GM15510 (cell line): ENCODE measurements around the gene SLC22A1.

Experiments used
- POLR2A ChIP-seq: IDR thresholded peaks from 3 replicates; pipeline ENCODE4 v1.6.1; 2011; ENCODE audit warnings: borderline replicate concordance; ENCODE audit not compliant: insufficient read length; ENCODE audit errors: extremely low read depth

Gene SLC22A1

DNA sequence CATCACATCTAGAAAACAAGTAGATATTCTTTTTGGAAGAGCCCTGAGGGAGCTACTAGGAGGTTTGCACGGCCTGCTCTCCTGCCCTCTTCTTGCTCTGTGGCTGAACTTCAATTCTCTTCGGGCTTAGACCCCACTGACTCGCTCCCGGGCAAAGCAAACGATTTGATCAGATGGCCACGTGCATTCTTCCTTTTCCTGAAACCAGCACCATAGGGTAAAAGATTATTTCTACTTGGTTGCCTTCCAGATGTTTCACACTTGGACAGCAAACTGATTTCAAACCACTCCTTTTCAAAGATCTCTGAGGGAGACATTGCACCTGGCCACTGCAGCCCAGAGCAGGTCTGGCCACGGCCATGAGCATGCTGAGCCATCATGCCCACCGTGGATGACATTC is at the start of gene SLC22A1:
TSS of gene SLC22A1 (plus strand) at position 258 of the 400 bp plus-strand sequence. CDS start at position 379, 121 bp downstream.
- TF ChIP-seq POLR2A, result no peak

DNA sequence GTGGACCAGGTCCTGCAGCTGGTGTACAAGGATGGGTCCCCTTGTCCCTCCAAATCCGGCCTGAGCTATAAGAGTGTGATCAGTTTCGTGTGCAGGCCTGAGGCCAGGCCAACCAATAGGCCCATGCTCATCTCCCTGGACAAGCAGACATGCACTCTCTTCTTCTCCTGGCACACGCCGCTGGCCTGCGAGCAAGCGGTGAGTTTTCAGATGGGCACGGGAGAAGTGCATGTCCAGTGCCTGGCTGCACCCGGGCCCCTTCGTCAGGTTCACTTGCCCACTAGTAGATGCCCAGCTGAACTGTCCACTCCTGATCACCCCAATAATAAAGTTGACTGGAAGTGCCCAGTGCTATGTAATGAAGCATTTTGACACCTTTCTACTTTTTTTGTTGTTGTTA is 48.3 kb upstream of the SLC22A1 start:
- no peak for TF ChIP-seq POLR2A

DNA sequence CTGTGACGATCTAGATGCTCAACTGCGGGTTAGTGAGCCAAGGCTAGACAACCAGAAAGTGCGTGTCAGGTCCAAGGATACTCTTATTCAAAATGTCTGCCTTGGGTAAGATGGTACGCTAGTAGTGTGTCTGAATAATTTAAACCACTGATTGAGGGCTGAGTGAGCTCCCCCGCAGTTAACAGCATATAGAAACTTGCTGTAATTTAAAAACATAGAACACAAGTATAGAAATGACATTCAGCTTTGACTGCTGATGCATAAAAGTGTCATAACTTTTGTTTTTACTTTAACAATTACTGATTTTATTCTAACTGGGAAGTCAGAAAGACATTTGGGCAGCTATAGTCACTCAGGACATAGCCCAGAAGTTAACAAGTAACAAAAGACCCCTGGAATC is 45.6 kb upstream of the SLC22A1 start:
- TF ChIP-seq POLR2A, result no peak

DNA sequence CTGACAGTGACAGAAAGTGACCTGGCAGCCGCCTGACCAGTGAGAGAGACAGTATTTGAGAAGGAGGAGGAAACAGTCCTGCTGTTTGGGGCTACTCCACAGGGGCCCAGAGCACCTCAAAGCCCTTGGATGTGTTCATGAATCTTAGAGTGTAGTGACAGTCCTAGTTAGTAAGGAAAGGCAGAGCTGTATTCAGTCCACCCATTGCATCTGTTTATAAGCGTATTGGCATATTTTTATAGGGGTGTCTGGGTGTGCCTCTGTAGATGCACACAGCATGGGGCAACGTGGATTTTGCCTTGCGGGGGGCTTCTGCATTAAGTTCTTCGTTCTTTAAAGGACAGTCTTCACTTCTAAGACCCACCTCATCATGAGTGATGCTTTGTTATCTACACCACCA is 44.6 kb upstream of the SLC22A1 start:
- no peak for TF ChIP-seq POLR2A

DNA sequence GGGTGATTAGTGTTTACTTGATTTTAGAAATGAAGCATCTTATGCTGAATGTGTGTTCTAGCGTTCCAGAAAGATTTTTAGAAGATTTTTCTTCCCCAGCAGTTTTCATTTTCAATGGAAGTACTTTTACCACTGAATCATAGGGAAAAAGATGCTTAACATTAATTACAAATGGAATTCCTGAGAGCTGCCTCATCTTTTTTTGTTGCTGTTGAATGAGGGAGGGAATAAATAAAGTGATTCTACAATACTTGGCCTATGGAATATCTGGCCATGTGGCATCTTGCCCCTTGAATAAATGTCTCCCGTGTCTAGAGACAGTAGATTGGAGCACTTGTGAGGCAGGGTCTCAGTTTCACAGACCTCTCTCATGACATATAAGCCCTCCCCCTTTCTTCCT is 44.1 kb upstream of the SLC22A1 start:
- no peak for TF ChIP-seq POLR2A

DNA sequence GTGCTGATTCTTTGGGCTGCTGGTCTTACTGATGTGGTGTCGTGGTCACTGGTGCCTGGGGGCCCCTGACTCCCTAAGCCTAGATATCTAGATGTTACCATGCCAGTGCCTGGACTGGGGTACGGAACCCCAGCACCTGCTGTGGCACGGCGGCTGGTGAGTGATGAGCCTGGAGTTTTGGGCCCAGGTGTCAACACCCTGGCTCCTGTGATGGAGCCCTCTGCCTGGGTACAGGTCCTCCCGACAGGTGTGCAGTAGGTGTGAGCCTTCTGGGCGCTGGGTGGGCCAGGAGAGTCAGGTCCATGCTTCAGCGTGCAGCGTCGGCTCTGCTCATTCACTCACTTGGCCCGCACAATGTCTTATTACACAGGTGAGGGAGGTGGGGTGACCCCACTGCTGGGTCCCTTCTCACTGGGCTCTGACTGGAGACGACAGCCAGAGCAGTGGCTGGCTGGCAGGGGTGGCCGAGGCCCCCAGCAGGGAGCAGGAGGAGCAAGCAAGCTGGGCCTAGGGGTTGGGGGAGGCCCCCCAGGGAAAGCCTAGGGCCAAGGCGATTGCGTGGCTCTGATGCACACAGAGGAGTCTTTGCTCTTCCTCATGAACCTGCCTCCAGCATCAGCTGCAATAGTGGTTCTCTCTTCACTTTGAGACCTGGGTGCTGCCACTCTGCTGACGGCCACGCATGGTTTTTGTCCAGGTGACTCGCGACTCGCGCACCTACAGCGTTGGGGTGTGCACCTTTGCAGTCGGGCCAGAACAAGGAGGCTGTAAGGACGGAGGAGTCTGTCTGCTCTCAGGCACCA is 42.5 kb upstream of the SLC22A1 start:
- TF ChIP-seq POLR2A, result no peak

DNA sequence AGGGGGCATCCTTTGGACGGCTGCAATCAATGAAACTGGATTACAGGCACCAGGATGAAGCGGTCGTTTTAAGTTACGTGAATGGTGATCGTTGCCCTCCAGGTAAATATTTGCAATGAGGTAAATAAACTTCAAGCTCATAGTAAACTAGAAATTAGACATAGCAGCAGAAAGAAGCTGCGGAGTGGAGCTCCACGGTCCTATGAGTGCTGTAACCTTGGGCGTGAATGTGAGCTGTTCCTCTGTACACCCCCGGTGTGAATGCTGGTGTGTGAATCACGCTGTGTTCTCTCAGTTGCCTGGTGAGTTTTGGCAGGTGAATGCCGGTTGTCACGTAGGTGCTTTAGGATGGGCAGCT is 42.0 kb upstream of the SLC22A1 start:
- no peak for TF ChIP-seq POLR2A

DNA sequence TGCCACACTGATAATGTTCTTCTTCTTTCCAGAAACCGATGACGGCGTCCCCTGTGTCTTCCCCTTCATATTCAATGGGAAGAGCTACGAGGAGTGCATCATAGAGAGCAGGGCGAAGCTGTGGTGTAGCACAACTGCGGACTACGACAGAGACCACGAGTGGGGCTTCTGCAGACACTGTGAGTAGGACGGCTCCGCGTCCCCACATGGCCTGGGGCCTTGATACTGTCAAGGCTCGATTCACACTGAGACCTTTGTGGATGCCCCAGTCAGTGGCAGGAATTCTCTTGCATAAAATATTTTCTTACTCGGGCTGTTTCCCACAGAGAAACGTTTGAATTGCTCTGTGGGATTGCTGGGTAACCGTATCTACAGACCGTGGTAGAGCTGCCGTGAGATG is 41.5 kb upstream of the SLC22A1 start:
- no peak for TF ChIP-seq POLR2A

DNA sequence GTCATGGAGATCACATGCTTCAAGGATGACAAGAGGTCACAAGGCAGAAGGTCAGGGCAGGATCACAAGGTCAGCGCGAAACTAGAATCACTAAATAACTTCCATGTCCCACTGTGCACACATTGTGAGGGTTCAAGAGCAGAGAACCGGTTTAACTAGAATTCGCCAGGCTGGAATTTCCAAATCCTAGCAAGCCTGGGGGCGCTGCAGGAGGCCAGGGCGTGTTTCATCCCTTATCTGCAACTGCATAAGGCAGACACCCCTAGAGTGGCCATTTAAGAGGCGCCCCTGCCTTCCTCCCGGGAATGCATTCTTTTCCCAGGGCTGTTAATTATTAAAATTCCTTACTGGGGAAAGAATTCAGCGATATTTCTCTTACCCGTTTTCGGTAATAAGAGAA is 40.2 kb upstream of the SLC22A1 start:
- TF ChIP-seq POLR2A, result no peak

DNA sequence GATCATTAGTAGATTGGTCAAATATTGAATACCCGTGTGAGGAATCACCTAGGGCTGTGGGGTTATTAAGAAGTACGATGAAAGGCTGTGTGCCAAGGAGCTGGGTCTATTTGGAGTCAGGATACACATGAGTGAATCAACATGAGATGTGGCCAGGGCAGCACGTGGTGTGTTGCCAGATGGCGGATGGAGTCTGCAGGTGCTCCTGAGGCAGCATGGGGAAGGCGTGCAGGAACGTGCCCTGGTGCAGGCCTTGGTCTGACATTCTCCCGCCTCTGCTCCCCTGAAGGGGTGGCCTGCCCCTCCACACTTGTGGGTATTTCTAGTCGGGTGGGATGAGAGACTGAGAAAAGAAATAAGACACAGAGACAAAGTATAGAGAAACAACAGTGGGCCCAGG is 39.0 kb upstream of the SLC22A1 start:
- TF ChIP-seq POLR2A, result no peak

DNA sequence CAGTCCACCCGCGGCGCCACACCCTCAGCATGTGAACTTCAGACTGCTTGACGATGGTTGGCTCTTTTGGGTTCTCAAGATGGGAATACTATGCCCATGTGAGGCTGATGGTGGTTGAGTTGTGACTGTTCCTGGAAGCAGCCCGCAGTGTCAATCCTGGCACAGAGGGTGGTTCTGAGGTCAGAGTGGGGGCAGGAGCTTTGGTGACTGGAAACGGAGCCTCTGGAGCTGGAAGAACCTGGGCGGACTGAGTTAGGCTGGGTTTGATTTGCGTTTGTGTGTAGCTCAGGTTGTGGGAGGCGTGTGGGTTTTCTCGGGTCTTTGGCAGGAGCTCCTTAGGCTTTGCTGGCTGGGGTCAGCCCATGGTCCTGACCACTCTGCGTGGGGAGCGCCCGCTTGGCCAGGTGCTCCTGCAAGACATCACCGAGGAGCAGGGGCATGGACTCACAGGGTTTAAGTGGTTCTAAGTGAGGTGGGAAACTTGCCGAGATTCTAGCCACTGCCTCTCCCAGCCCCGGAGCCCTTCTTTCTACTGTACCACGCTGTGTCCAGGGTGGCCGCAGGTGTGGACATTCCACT is 37.3 kb upstream of the SLC22A1 start:
- no peak for TF ChIP-seq POLR2A

DNA sequence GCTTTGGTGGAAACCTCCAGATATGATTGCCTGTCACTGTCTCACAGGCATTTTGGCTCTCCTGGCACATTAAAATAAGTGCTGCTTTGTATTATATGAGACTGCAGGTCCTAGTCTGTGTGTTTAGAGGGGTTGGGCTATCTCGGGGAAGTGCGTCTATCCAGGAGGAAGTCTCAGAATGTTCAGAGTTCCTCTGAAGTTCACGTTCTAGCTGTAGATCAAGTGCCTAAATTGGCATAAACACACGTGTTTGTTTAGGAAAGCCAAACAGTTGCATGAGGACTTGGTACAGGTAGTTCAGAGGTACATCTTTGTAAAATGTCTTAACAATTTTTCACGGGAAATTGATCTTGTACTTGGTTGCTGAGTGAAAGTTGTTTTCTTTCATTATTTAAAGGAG is 36.4 kb upstream of the SLC22A1 start:
- no peak for TF ChIP-seq POLR2A

DNA sequence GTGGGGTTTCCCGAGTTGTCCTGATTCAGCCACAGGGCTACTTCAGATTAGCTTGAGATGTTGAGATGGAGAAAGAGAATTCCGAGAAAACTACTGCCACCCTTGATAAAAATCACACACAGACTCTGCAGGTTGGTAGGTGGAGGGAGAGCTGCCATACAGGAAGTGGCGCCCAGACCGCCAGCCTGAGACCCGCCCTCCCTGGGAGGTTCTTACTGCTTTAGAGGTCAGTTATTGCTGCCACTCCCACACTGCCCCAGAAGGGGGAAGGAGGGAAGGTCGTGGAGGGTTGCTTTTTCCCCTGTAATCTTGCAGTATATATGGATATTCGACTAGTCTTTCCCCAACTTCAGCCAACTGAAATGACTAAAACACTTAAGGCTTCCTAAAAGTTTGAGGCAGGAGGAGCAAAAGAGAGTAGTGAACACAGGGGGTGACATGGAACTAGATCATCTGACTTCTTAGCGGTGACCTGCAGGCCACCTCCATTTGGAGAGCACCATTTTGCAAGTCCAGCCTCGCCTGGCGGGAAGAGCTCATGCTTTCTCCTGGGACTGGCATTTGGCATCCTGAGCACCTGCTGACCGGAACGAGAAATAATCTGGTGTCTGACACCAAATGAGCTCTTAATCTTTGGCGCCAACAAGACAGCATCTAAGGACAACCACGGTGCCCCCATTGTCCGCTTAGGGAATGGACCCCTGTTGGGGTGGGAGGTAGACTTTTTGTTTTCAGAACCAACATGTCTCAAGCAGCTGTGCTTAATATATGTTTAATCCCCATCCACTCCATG is 35.7 kb upstream of the SLC22A1 start:
- no peak for TF ChIP-seq POLR2A

DNA sequence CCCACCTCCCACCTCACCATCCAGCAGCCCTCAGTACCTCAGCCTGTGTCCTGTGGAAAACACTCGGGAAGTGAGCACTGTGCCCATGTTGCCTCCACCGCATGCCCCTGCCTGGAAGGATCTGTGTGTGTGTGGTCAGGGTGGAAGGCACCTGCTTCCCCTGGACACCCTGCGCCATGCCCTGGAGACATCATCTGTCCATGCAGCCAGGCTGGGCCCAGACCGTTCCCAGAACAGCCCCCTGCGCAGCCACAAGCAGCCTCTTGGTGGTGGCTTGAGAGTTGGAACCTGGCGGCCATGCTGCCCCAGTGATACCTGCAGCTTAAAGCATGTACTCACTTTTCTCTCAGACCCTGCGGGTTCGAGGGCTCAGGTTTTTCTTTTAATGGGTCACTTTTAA is 34.9 kb upstream of the SLC22A1 start:
- no peak for TF ChIP-seq POLR2A

DNA sequence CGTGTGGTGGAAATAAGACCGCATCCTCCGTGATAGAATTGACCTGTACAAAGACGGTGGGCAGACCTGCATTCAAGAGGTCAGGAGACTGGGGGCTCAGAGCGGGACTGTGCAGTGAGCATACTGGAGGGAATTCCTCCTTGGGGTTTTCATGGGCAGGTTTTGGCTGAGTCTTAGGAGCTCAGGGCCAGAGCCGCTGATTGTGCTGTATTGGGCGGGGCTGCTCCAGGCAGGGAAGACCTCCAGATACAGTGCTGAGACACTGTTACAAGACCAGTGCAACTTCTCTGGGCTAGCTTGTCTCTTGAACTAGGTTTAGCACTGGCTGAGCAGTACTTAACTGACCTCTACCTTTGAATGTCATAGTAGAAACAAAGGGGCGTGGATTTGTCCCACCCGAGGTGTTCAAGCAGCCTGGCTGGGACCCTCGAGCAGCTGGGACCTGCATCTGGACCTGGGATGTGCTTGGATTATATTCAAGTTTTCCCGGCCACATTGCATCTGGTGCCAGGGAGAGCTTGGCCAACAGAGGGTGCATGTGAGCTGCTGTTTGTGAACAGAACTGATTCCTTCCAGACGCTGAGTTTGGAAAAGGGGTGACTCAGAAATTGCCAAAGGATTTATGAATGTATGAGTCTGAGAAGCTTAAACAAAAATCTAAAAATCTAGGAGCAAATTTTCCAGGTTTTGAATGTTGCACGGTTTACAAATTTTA is 33.4 kb upstream of the SLC22A1 start:
- no peak for TF ChIP-seq POLR2A
